ENCODE data around the gene PRSS12.

- TF ChIP-seq, protein P1, sequence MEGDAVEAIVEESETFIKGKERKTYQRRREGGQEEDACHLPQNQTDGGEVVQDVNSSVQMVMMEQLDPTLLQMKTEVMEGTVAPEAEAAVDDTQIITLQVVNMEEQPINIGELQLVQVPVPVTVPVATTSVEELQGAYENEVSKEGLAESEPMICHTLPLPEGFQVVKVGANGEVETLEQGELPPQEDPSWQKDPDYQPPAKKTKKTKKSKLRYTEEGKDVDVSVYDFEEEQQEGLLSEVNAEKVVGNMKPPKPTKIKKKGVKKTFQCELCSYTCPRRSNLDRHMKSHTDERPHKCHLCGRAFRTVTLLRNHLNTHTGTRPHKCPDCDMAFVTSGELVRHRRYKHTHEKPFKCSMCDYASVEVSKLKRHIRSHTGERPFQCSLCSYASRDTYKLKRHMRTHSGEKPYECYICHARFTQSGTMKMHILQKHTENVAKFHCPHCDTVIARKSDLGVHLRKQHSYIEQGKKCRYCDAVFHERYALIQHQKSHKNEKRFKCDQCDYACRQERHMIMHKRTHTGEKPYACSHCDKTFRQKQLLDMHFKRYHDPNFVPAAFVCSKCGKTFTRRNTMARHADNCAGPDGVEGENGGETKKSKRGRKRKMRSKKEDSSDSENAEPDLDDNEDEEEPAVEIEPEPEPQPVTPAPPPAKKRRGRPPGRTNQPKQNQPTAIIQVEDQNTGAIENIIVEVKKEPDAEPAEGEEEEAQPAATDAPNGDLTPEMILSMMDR (IDR thresholded peaks at IDR 0.05): no peak
- no peak for TF ChIP-seq POLR2A (IDR thresholded peaks at IDR 0.05)
Observed at GRCh38 chr4:118285931-118286330, 66.9 kb downstream of the PRSS12 start.
